K562 (cell line): Measurements from ENCODE around the gene KCND3. TPM values are rescaled to one million over a fixed set of nuclear protein-coding genes. Genes with fewer than 3 reads are reported as not detected.

ENCODE experiments used
- BRCA1 ChIP-seq, 2 experiments: fragments of 450-650 bp in 1 of 2; sonication (generic) in 1 of 2; formaldehyde crosslinking in 1 of 2; IDR thresholded peaks; 2 replicates each; pipeline versions ENCODE4 v1.5.0 to v1.6.1; 2017 to 2020; ENCODE audit warnings: mild to moderate bottlenecking in 1 of 2, missing genetic modification reagents in 1 of 2
- CBX2 ChIP-seq: fragments of 200-600 bp; sonication (generic); IDR thresholded peaks from one replicate; pipeline ENCODE4 v1.6.1; 2012; ENCODE audit warnings: mild to moderate bottlenecking, low read length, inconsistent platforms; ENCODE audit not compliant: insufficient read depth, poor library complexity, severe bottlenecking
- CBX5 ChIP-seq: IDR thresholded peaks from 2 replicates; pipeline ENCODE4 v1.6.1; 2014; ENCODE audit warnings: low read depth, borderline replicate concordance
- CBX8 ChIP-seq: fragments of 200-600 bp; sonication (generic); IDR thresholded peaks from 2 replicates; pipeline ENCODE4 v1.6.1; 2012; ENCODE audit warnings: borderline replicate concordance, mixed run types, low read depth, mild to moderate bottlenecking, moderate library complexity, mixed read lengths, low read length, control low read depth, inconsistent platforms; ENCODE audit not compliant: poor library complexity, severe bottlenecking; ENCODE audit errors: extremely low read depth
- E2F8 ChIP-seq: fragments of 450-650 bp; IDR thresholded peaks from 2 replicates; pipeline ENCODE4 v1.7.1; 2018; ENCODE audit warnings: mild to moderate bottlenecking, low read depth; ENCODE audit not compliant: partially characterized antibody
- FOXA3 ChIP-seq, 2 experiments: fragments of 450-650 bp in 1 of 2; sonication (generic) in 1 of 2; formaldehyde crosslinking; IDR thresholded peaks in 1 of 2; conservative IDR thresholded peaks in 1 of 2; 2 replicates each; pipeline versions ENCODE4 v1.4.0 to v1.8.0; 2020 to 2022; ENCODE audit warnings: mild to moderate bottlenecking in 2 of 2, missing genetic modification reagents in 1 of 2
- FOXM1 ChIP-seq, 2 experiments: fragments of 450-650 bp in 1 of 2; sonication (generic) in 1 of 2; formaldehyde crosslinking in 1 of 2; IDR thresholded peaks; 2 replicates each; pipeline versions ENCODE4 v1.6.1 to v1.9.0; 2017 to 2022; ENCODE audit warnings: low read depth in 2 of 2, mild to moderate bottlenecking in 2 of 2, missing genetic modification reagents in 1 of 2, moderate library complexity in 1 of 2
- JUNB ChIP-seq: fragments of 450-650 bp; formaldehyde crosslinking; conservative IDR thresholded peaks from 2 replicates; pipeline ENCODE4 v1.4.0; 2020; ENCODE audit warnings: mild to moderate bottlenecking
- KDM5B ChIP-seq: fragments of 200-600 bp; sonication (generic); IDR thresholded peaks from 2 replicates; pipeline ENCODE4 v1.6.1; 2012; ENCODE audit warnings: low read depth, mild to moderate bottlenecking, moderate library complexity, low read length, control low read depth, inconsistent platforms; ENCODE audit not compliant: insufficient replicate concordance
- MEF2D ChIP-seq: conservative IDR thresholded peaks from 2 replicates; pipeline ENCODE4 v1.6.1; 2016; ENCODE audit warnings: low read depth, missing genetic modification characterization, missing compliant biosample characterization
- MXD1 ChIP-seq: fragments of 250-450 bp; sonication (Bioruptor Pico); IDR thresholded peaks from 2 replicates; pipeline ENCODE4 v1.8.0; 2021; ENCODE audit warnings: borderline replicate concordance, mild to moderate bottlenecking, moderate library complexity; ENCODE audit not compliant: poor library complexity, severe bottlenecking
- NR2C2 ChIP-seq, 2 experiments: fragments of 200-800 bp in 1 of 2; sonication (Bioruptor generic) in 1 of 2; sonication (generic) in 1 of 2; formaldehyde crosslinking in 1 of 2; IDR thresholded peaks; 2 replicates each; pipeline versions ENCODE4 v1.6.1 to v1.8.0; 2016 to 2022; ENCODE audit warnings: mild to moderate bottlenecking in 1 of 2, missing compliant biosample characterization in 1 of 2, missing genetic modification characterization in 1 of 2, missing genetic modification reagents in 1 of 2
- POLR3G ChIP-seq: IDR thresholded peaks from 2 replicates; pipeline ENCODE4 v1.6.1; 2011; ENCODE audit not compliant: insufficient read length, insufficient replicate concordance; ENCODE audit errors: extremely low read depth
- RBBP5 ChIP-seq: fragments of 200-600 bp; sonication (generic); IDR thresholded peaks from 2 replicates; pipeline ENCODE4 v1.6.1; 2012; ENCODE audit warnings: borderline replicate concordance, mild to moderate bottlenecking, low read length, control low read depth, inconsistent platforms; ENCODE audit not compliant: insufficient read depth, poor library complexity, severe bottlenecking
- SMAD2 ChIP-seq: fragments of 150-350 bp; IDR thresholded peaks from 2 replicates; pipeline ENCODE4 v1.6.1; 2014; ENCODE audit warnings: low read depth, mild to moderate bottlenecking, low read length
- SRSF3 ChIP-seq: fragments of 200-400 bp; formaldehyde crosslinking; IDR thresholded peaks from 2 replicates; pipeline ENCODE4 v1.6.1; 2016; ENCODE audit warnings: mild to moderate bottlenecking, low read length, moderate library complexity; ENCODE audit not compliant: insufficient read depth
- THAP12 ChIP-seq: fragments of 250-450 bp; sonication (Bioruptor Pico); IDR thresholded peaks from 2 replicates; pipeline ENCODE4 v1.9.0; 2021; ENCODE audit warnings: mild to moderate bottlenecking, inconsistent platforms
- ZKSCAN1 ChIP-seq: fragments of 150-350 bp; IDR thresholded peaks from 2 replicates; pipeline ENCODE4 v1.6.1; 2016; ENCODE audit warnings: low read depth, low read length
- ZNF124 ChIP-seq: sonication (generic); formaldehyde crosslinking; IDR thresholded peaks from 2 replicates; pipeline ENCODE4 v1.8.1; 2022; ENCODE audit warnings: missing genetic modification reagents
- polyA plus RNA-seq, 8 experiments: library from polyadenylated mRNA; depleted of rRNA in 4 of 8; stranded (reverse) in 5 of 8; unstranded in 3 of 8; fragments of >200 nt; fragmentation: Nextera tagmentation in 2 of 8; fragmentation: Illumina TruSeq in 1 of 8; extraction: Ambion mirVana in 2 of 8; extraction: Trizol in 1 of 8; gene quantifications; 2 replicates each; pipeline versions ENCODE4 v1.2.1 to v1.2.3, GENCODE V29; 2011 to 2014; ENCODE audit warnings: inconsistent platforms in 1 of 8, missing spikeins in 1 of 8
- total RNA-seq, 7 experiments: library from RNA; depleted of rRNA in 6 of 7; stranded (reverse); fragments of >200 nt in 6 of 7; fragmentation: Illumina TruSeq in 2 of 7; extraction: Trizol in 2 of 7; gene quantifications; 2 replicates each; pipeline versions ENCODE4 v1.2.1 to v1.2.3, GENCODE V29; 2011 to 2021; ENCODE audit warnings: low replicate concordance in 1 of 7

KCND3 gene
- total and polyA plus RNA-seq, 9 of the 15 experiments (the other 6 are each of a cell fraction or from before 2014, with no cell fraction given): not detected

GRCh38 chr1:111739194-111739924 is 250.1 kb downstream of the KCND3 start, which contains the start of gene INKA2 (continued):
- TF ChIP-seq ZNF124 (CRISPR knock-in tag) (peak; percentile 84; the same call in 1 of the 2 replicates), E2F8 (no peak), NR2C2 (CRISPR knock-in tag; IDR thresholded peaks at IDR 0.05) (peak; percentile 59; the same call in 1 of the 2 replicates), NR2C2 (tag; IDR thresholded peaks at IDR 0.05) (0 out of 2 replicates have a peak, but pooled peaks have one; percentile 22), JUNB (CRISPR knock-in tag) (no peak), BRCA1 (IDR thresholded peaks at IDR 0.05) (no peak), BRCA1 (CRISPR knock-in tag; IDR thresholded peaks at IDR 0.05) (no peak), ZKSCAN1 (no peak), CBX5 (no peak), RBBP5 (peak; percentile 64), CBX2 (no peak), FOXA3 (CRISPR knock-in tag; conservative IDR thresholded peaks at IDR 0.05 in 1 of 2, IDR thresholded peaks at IDR 0.05 in 1 of 2) (peak; percentile 79 to 83), KDM5B (peak; percentile 66), CBX8 (no peak), SRSF3 (no peak), POLR3G (no peak), MXD1 (CRISPR knock-in tag) (no peak), SMAD2 (no peak), THAP12 (no peak), FOXM1 (IDR thresholded peaks at IDR 0.05; ENCODE audit: low read depth) (no peak), FOXM1 (CRISPR knock-in tag; IDR thresholded peaks at IDR 0.05; ENCODE audit: low read depth) (peak; percentile 70; the same call in 1 of the 2 replicates), MEF2D (tag) (no peak)
